Liver (tissue), 9 donors: ENCODE measurements around the gene DNAAF1. TPM values are rescaled to one million over a fixed set of nuclear protein-coding genes. Genes with fewer than 3 reads are reported as not detected.

ENCODE experiments used
- DNase-seq: peaks from one replicate; pipeline ENCODE4 v3.0.0-alpha.2; 2017; ENCODE audit warnings: low spot score
- H3K27ac ChIP-seq, 2 donors: one replicate each; pipeline ENCODE4 v1.7.0; 2013; ENCODE audit warnings: inconsistent platforms in 2 of 2, low read length in 2 of 2, control low read depth in 1 of 2, low read depth in 1 of 2, mild to moderate bottlenecking in 1 of 2
- H3K27me3 ChIP-seq, 4 donors: one replicate each; pipeline versions ENCODE4 v1.6.1 to v1.7.0; 2013; ENCODE audit warnings: low read length in 3 of 4, inconsistent platforms in 1 of 4, mild to moderate bottlenecking in 1 of 4, moderate library complexity in 1 of 4; ENCODE audit not compliant: control insufficient read depth in 4 of 4, insufficient read depth in 4 of 4
- H3K36me3 ChIP-seq, 4 donors: one replicate each; pipeline versions ENCODE4 v1.6.1 to v1.7.0; 2013; ENCODE audit warnings: low read length in 3 of 4, mild to moderate bottlenecking in 3 of 4, low read depth in 1 of 4, moderate library complexity in 1 of 4; ENCODE audit not compliant: control insufficient read depth in 4 of 4, insufficient read depth in 3 of 4
- H3K4me1 ChIP-seq, 4 donors: one replicate each; pipeline versions ENCODE4 v1.6.1 to v1.7.0; 2013; ENCODE audit warnings: low read length in 3 of 4, mild to moderate bottlenecking in 3 of 4, moderate library complexity in 1 of 4; ENCODE audit not compliant: control insufficient read depth in 4 of 4, insufficient read depth in 4 of 4
- H3K4me3 ChIP-seq, 3 donors: one replicate each; pipeline versions ENCODE4 v1.6.1 to v1.7.0; 2013; ENCODE audit warnings: low read length in 3 of 3, control low read depth in 1 of 3, low read depth in 1 of 3, mild to moderate bottlenecking in 1 of 3
- H3K9ac ChIP-seq, 2 donors: one replicate each; pipeline ENCODE4 v1.7.0; 2013; ENCODE audit warnings: low read length in 2 of 2, mild to moderate bottlenecking in 2 of 2, moderate library complexity in 2 of 2, control low read depth in 1 of 2, low read depth in 1 of 2
- H3K9me3 ChIP-seq, 4 donors: one replicate each; pipeline versions ENCODE4 v1.6.1 to v1.7.0; 2013; ENCODE audit warnings: low read length in 3 of 4; ENCODE audit not compliant: control insufficient read depth in 4 of 4
- EGR1 ChIP-seq, 2 donors: IDR thresholded peaks; 2 replicates each; pipeline ENCODE4 v1.6.1; 2016 to 2018; ENCODE audit warnings: antibody characterized with exemption in 2 of 2, low read depth in 2 of 2
- FOXA1 ChIP-seq: IDR thresholded peaks from 2 replicates; pipeline ENCODE4 v1.6.1; 2016; ENCODE audit warnings: antibody characterized with exemption
- FOXA2 ChIP-seq: IDR thresholded peaks from 2 replicates; pipeline ENCODE4 v1.6.1; 2016; ENCODE audit warnings: antibody characterized with exemption
- GABPA ChIP-seq, 2 donors: IDR thresholded peaks in 1 of 2; conservative IDR thresholded peaks in 1 of 2; 2 replicates each; pipeline ENCODE4 v1.6.1; 2016; ENCODE audit warnings: antibody characterized with exemption in 2 of 2, mild to moderate bottlenecking in 1 of 2, moderate library complexity in 1 of 2
- HNF4A ChIP-seq, 2 donors: conservative IDR thresholded peaks; 2 replicates each; pipeline ENCODE4 v1.6.1; 2016; ENCODE audit warnings: antibody characterized with exemption in 2 of 2, mild to moderate bottlenecking in 2 of 2
- HNF4G ChIP-seq: IDR thresholded peaks from 2 replicates; pipeline ENCODE4 v1.6.1; 2016; ENCODE audit warnings: antibody characterized with exemption
- JUND ChIP-seq, 2 donors: IDR thresholded peaks; 2 replicates each; pipeline ENCODE4 v1.6.1; 2016; ENCODE audit warnings: antibody characterized with exemption in 2 of 2
- NR2F2 ChIP-seq: IDR thresholded peaks from 2 replicates; pipeline ENCODE4 v1.6.1; 2016; ENCODE audit warnings: antibody characterized with exemption
- RAD21 ChIP-seq, 2 donors: IDR thresholded peaks; 2 replicates each; pipeline ENCODE4 v1.6.1; 2016; ENCODE audit warnings: antibody characterized with exemption in 2 of 2, mild to moderate bottlenecking in 2 of 2
- RXRA ChIP-seq, 2 donors: IDR thresholded peaks; 2 replicates each; pipeline ENCODE4 v1.6.1; 2017 to 2018; ENCODE audit warnings: antibody characterized with exemption in 2 of 2, mild to moderate bottlenecking in 1 of 2
- SP1 ChIP-seq: IDR thresholded peaks from 2 replicates; pipeline ENCODE4 v1.6.1; 2018; ENCODE audit warnings: antibody characterized with exemption, mild to moderate bottlenecking
- TAF1 ChIP-seq: conservative IDR thresholded peaks from 2 replicates; pipeline ENCODE4 v1.6.1; 2016; ENCODE audit warnings: antibody characterized with exemption, mild to moderate bottlenecking
- YY1 ChIP-seq: IDR thresholded peaks from 2 replicates; pipeline ENCODE4 v1.6.1; 2016; ENCODE audit warnings: antibody characterized with exemption, mild to moderate bottlenecking
- WGBS: extraction: QIAGEN DNeasy Blood & Tissue Kit; methylation state at CpG from one replicate; pipeline ENCODE4 v1.1.7; 2013; 5-methylcytosine and 5-hydroxymethylcytosine counted together
- polyA plus RNA-seq, 2 donors: library from polyadenylated mRNA; stranded (reverse) in 1 of 2; unstranded in 1 of 2; fragments of 200-250 nt in 1 of 2; fragments of >200 nt in 1 of 2; fragmentation: Nextera tagmentation in 1 of 2; extraction: Ambion mirVana in 1 of 2; gene quantifications; one replicate each; pipeline versions ENCODE4 v1.2.1 to v1.2.3, GENCODE V29; 2013 to 2015
- total RNA-seq, 2 donors: library from RNA; depleted of rRNA; stranded (reverse); fragments of >200 nt; gene quantifications; one replicate each; pipeline ENCODE4 v1.2.3, GENCODE V29; 2014
- TF ChIP-seq, protein P1 (sequence below): IDR thresholded peaks from 2 replicates; pipeline ENCODE4 v1.6.1; 2016; ENCODE audit warnings: antibody characterized with exemption, mild to moderate bottlenecking
- TF ChIP-seq, protein P2 (sequence below): fragments of 150-350 bp; IDR thresholded peaks from 2 replicates; pipeline ENCODE4 v1.5.1; 2017; ENCODE audit warnings: improper control_type of control experiment, low read depth, low read length; ENCODE audit not compliant: missing input control
- TF ChIP-seq, protein P3 (sequence below): IDR thresholded peaks from 2 replicates; pipeline ENCODE4 v1.6.1; 2016; ENCODE audit warnings: antibody characterized with exemption
- TF ChIP-seq, protein P4 (sequence below): IDR thresholded peaks from 2 replicates; pipeline ENCODE4 v1.6.1; 2016; ENCODE audit warnings: antibody characterized with exemption
- TF ChIP-seq, protein P5 (sequence below): IDR thresholded peaks from 2 replicates; pipeline ENCODE4 v1.6.1; 2016; ENCODE audit warnings: antibody characterized with exemption
- donor health status: healthy.
- donor health status: healthy.
- donor health status: healthy.
- donor health status: healthy.
- donor health status: healthy.

The DNAAF1 gene
- total and polyA plus RNA-seq, 4 donors = under 0.01 to 0.08 (median 0.06) TPM; not detected in 1

DNA sequence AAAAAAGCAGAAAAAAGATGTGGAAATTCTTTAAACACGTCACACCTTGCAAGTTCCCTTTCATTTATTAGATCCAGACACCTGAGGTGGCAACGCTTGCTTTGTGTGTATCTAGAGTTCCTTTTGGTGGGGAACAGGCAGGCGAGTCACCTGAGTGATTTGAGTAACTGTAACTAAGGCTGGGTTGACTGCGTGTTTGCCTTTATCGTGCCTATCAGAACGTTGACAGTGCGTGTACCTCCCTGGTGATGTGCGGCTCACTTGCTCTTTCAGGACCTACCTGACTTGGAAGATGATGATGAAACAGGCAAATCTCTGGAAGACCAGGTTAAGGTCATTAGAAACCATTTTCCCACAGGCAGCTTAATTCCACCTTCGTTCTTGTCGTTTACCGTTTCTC is 29.3 kb downstream of the DNAAF1 start:
- H3K27me3 ChIP-seq = no peaks in the 10 kb centered on the region
- DNase-seq = no peak
- 76% methylated on average over 11 of the region's 11 CpGs for WGBS

More for the DNA sequence above, 29.3 kb downstream of the DNAAF1 start:
- Histone ChIP-seq H3K9ac (no peak overlapping the region), H3K4me1 (peaks cover 0 to 21% (median 13%) of the 10 kb centered on the region in 4 donors), H3K36me3 (peaks cover 0 to 13% (median 1%) of the 10 kb centered on the region in 4 donors), H3K27ac (no peak overlapping the region), H3K4me3 (no peak overlapping the region), H3K9me3 (no peaks in the 10 kb centered on the region)
- TF ChIP-seq JUND (IDR thresholded peaks at IDR 0.05) (no peak), HNF4A (conservative IDR thresholded peaks at IDR 0.05) (no peak), FOXA2 (no peak), RXRA (IDR thresholded peaks at IDR 0.05) (no peak), TAF1 (no peak), GABPA (IDR thresholded peaks at IDR 0.05 in 1 of 2, conservative IDR thresholded peaks at IDR 0.05 in 1 of 2) (no peak), NR2F2 (no peak), FOXA1 (no peak), EGR1 (IDR thresholded peaks at IDR 0.05; ENCODE audit: low read depth in 2 of 2) (no peak), SP1 (no peak), RAD21 (IDR thresholded peaks at IDR 0.05) (no peak), HNF4G (no peak), YY1 (no peak)
- TF ChIP-seq, protein P1, sequence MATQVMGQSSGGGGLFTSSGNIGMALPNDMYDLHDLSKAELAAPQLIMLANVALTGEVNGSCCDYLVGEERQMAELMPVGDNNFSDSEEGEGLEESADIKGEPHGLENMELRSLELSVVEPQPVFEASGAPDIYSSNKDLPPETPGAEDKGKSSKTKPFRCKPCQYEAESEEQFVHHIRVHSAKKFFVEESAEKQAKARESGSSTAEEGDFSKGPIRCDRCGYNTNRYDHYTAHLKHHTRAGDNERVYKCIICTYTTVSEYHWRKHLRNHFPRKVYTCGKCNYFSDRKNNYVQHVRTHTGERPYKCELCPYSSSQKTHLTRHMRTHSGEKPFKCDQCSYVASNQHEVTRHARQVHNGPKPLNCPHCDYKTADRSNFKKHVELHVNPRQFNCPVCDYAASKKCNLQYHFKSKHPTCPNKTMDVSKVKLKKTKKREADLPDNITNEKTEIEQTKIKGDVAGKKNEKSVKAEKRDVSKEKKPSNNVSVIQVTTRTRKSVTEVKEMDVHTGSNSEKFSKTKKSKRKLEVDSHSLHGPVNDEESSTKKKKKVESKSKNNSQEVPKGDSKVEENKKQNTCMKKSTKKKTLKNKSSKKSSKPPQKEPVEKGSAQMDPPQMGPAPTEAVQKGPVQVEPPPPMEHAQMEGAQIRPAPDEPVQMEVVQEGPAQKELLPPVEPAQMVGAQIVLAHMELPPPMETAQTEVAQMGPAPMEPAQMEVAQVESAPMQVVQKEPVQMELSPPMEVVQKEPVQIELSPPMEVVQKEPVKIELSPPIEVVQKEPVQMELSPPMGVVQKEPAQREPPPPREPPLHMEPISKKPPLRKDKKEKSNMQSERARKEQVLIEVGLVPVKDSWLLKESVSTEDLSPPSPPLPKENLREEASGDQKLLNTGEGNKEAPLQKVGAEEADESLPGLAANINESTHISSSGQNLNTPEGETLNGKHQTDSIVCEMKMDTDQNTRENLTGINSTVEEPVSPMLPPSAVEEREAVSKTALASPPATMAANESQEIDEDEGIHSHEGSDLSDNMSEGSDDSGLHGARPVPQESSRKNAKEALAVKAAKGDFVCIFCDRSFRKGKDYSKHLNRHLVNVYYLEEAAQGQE = no peak
- TF ChIP-seq, protein P2, sequence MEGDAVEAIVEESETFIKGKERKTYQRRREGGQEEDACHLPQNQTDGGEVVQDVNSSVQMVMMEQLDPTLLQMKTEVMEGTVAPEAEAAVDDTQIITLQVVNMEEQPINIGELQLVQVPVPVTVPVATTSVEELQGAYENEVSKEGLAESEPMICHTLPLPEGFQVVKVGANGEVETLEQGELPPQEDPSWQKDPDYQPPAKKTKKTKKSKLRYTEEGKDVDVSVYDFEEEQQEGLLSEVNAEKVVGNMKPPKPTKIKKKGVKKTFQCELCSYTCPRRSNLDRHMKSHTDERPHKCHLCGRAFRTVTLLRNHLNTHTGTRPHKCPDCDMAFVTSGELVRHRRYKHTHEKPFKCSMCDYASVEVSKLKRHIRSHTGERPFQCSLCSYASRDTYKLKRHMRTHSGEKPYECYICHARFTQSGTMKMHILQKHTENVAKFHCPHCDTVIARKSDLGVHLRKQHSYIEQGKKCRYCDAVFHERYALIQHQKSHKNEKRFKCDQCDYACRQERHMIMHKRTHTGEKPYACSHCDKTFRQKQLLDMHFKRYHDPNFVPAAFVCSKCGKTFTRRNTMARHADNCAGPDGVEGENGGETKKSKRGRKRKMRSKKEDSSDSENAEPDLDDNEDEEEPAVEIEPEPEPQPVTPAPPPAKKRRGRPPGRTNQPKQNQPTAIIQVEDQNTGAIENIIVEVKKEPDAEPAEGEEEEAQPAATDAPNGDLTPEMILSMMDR = no peak
- TF ChIP-seq, protein P3, sequence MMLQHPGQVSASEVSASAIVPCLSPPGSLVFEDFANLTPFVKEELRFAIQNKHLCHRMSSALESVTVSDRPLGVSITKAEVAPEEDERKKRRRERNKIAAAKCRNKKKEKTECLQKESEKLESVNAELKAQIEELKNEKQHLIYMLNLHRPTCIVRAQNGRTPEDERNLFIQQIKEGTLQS = no peak
- TF ChIP-seq, protein P4, sequence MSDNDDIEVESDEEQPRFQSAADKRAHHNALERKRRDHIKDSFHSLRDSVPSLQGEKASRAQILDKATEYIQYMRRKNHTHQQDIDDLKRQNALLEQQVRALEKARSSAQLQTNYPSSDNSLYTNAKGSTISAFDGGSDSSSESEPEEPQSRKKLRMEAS = no peak
- TF ChIP-seq, protein P5, sequence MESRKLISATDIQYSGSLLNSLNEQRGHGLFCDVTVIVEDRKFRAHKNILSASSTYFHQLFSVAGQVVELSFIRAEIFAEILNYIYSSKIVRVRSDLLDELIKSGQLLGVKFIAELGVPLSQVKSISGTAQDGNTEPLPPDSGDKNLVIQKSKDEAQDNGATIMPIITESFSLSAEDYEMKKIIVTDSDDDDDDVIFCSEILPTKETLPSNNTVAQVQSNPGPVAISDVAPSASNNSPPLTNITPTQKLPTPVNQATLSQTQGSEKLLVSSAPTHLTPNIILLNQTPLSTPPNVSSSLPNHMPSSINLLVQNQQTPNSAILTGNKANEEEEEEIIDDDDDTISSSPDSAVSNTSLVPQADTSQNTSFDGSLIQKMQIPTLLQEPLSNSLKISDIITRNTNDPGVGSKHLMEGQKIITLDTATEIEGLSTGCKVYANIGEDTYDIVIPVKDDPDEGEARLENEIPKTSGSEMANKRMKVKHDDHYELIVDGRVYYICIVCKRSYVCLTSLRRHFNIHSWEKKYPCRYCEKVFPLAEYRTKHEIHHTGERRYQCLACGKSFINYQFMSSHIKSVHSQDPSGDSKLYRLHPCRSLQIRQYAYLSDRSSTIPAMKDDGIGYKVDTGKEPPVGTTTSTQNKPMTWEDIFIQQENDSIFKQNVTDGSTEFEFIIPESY = no peak
